NK-92 treated with Interleukin-12 subunit alpha and Interleukin-12 subunit beta, amount 100 ng/mL, for 24 hours (cell line): ENCODE data around the gene SPATA6L.
"Not testable (repeated sequence)": the region's sequence is repeated elsewhere in the genome, so short reads cannot be mapped to it uniquely, and the experiment has no call there.

Experiments used
- DNase-seq: peaks from one replicate; lab custom pipeline; 2025; lab: John Stamatoyannopoulos, UW

Gene SPATA6L

DNA sequence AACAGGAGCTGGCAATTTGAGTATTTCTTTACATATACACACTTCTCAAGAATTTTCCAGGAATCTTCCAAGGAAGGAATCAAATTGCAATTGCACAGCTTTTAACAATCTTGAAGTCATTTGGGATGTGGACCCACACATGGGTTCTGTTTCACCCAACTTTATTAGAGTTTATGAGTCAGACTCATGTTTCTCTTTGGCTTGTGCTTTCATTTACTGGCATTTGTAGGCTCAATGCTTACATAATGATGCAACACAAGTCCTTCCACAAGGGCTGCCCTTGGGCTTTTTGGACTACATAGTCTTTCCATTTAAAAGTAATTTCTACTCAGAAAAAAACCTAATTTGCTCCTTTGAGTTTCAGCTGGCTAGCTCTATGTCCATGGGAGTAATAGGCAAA, 8.5 kb upstream of the SPATA6L start:
- DNase-seq, result no peak

DNA sequence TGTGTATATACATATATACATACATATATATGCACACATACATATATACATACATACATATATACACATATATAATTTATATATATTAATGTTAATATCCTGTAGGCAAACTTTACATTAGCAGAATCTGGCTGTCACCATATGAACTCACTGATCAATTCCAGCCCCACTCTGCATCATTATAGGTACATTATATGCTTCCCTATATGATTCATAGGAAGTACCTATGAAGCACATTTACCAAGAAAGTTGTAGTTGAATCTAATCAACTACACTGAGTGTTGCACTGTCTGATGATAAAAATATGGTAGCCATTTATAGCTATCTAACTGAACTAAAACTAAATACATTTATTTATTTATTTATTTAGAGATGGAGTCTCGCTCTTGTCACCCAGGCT, 5.5 kb upstream of the SPATA6L start:
- no peak for DNase-seq

GRCh38 chr9:4670591-4670990, 4.3 kb upstream of the SPATA6L start:
- DNase-seq, result no peak

- DNase-seq, result no peak
These were observed 3.6 kb upstream of the SPATA6L start for GRCh38 chr9:4669890-4670289.

DNA sequence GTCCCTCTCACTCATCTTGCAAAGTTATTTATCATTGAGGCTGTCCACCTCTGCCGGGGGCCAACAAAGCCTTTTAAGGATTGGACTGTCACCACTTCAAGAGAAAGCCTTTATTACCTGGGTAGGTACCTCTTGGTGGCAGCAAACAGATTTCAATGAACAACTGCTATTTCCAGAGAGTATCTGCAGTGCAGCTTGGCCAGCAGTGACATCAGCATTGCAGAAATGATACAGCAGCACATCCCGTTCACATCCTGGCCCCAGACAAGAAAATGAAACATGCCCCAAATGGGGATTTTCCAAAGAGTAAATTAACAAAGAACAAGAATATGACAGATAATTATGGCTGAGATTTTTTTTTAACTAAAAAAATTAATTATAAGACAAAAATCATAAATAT, 2.3 kb upstream of the SPATA6L start:
- no peak for DNase-seq

GRCh38 chr9:4667681-4668080, 1.4 kb upstream of the SPATA6L start:
- no peak for DNase-seq

DNA sequence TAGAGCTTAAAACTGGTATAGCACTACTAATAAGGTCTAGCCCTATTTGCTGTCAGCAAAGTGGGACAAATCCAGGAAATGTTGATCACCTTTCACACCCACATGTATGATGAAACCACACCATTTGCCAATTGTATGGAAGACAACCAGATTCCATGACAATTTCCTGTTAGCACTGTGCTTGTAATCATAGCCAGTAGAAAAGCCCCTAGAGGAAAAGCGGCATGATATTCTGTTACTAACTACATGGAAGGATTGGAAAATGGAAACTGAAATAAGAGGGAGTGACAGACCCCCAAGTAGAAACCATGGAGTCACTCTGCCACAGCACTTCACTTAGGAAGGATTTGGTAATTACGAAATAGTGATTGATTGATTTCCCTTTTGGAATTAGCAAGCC, 923 bp downstream of the SPATA6L start:
- DNase-seq, result no peak

GRCh38 chr9:4663956-4664355, 2.3 kb downstream of the SPATA6L start:
- DNase-seq, result no peak

- no peak for DNase-seq
These were observed 3.1 kb downstream of the SPATA6L start for GRCh38 chr9:4662989-4663792.

- peak; percentile 72 for DNase-seq
These were observed 3.9 kb downstream of the SPATA6L start, which contains the start of gene PLPP6 for GRCh38 chr9:4662108-4662988. Gene PLPP6, plus strand, starts transcription at chr9:4662294. Its CDS starts 82 bp downstream, at chr9:4662376.

GRCh38 chr9:4661611-4662010, 4.7 kb downstream of the SPATA6L start:
- DNase-seq, result no peak

- DNase-seq, result no peak
These were observed 5.1 kb downstream of the SPATA6L start for GRCh38 chr9:4661165-4661564.

DNA sequence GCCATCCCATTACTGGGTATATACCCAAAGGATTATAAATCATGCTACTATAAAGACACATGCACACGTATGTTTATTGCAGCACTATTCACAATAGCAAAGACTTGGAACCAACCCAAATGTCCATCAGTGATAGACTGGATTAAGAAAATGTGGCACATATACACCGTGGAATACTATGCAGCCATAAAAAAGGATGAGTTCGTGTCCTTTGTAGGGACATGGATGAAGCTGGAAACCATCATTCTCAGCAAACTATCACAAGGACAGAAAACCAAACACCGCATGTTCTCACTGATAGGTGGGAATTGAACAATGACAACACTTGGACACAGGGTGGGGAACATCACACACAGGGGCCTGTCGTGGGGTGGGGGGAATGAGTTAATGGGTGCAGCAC, 5.6 kb downstream of the SPATA6L start:
- DNase-seq, result not testable (repeated sequence)

- no peak for DNase-seq
These were observed 8.7 kb downstream of the SPATA6L start for GRCh38 chr9:4657426-4658159.

- no peak for DNase-seq
These were observed 9.7 kb downstream of the SPATA6L start for GRCh38 chr9:4656621-4657020.

GRCh38 chr9:4656196-4656595, 10.1 kb downstream of the SPATA6L start:
- not testable (repeated sequence) for DNase-seq

DNA sequence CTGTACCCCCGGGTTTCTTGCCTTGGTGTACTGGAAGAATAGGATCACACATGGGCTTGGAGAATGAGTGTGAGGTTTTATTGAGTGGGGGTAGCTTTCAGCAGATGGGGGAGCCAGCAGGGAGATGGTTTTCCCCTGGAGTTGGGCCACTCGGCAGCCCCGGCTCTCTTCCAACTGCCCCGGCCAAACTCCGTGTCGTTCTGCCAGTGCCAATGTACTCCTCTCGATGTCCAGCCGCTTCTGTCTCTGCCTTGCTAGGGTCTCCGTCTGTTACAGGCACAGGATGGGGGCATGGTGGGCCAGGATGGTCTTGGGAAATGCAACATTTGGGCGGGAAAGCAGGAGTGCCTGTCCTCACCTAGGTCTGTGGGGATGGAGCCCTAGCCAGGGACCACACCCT, 11.7 kb downstream of the SPATA6L start:
- no peak for DNase-seq

GRCh38 chr9:4654084-4654483, 12.2 kb downstream of the SPATA6L start:
- no peak for DNase-seq

DNA sequence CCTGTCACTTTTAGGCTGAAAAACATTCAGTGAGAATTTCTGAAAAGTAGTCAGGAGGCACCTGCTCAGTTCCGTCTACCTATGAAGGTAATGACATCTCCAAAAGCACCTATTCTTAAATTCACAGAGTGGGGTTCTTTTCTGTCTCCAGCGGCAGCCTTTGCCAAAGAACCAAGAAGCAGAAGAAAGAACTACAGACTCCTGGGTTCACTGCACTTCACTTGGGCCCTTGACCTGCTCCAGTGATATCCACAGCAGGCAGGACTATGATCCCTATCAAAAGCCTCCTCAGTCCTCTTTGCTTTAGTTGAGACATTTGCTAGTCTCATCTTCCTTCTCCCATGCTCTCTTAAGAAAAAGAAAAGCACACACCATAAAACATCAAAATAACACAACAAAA, 23.9 kb downstream of the SPATA6L start:
- DNase-seq, result no peak

DNA sequence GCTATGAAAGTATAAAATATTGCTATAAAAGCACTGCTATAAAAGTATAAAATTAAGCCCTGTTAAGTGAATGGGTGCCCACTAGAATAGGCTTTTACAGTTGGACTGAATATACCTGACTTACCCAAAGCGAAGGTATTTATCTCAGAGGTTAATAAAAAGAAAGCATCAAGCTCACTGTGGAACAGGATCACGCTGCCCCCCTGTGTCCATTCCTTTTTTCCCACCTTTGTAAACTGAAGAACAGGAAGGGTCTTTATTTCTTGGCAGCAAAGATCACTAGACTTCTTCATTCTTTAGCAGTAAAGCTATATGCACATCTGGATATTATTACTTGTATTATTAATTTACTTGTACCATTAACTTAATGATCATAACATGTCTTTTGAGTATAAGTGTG, 26.3 kb downstream of the SPATA6L start:
- DNase-seq, result no peak

DNA sequence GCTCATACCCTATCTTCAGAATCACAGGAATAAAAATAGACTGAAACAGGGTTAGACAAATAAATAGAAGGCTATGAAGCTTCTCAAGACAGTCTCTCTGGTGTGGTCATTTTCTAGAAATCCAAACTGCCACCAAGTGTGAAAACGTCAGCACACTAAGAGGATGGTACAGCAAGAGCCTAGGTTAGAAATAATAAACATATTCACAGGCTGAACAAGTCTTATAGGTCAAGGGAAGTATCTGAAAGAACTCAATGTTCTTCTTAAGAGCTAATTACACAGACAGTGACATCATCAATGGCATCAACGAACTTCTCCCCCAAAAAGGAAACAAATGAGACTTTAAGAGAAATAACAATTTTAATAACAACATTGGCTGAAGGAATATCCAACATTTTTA, 26.9 kb downstream of the SPATA6L start:
- DNase-seq, result no peak

GRCh38 chr9:4638968-4639367, 27.3 kb downstream of the SPATA6L start:
- DNase-seq, result no peak
